Measurements from ENCODE around the gene TNFRSF21.

TNFRSF21 gene

GRCh38 chr6:47307362-47308197 lies 2.1 kb downstream of the TNFRSF21 start:
- no peak overlapping the region for H3K4me3 ChIP-seq (ENCODE audit: low read length)
- TF ChIP-seq EZH2 (optimal IDR thresholded peaks at IDR 0.05; ENCODE audit: low read depth, low read length), result no peak
- no peaks in the 10 kb centered on the region for H3K36me3 ChIP-seq (replicated peaks; ENCODE audit: insufficient read depth, low read length)
- no peak overlapping the region for H3K4me2 ChIP-seq (ENCODE audit: low read depth, low read length)
- H3F3A ChIP-seq (ENCODE audit: insufficient read depth, low read length), result no peaks in the 10 kb centered on the region
- DNase-seq, result no peak
- no peaks in the 10 kb centered on the region for H3K79me2 ChIP-seq (ENCODE audit: low read length)
- no peak overlapping the region for H2AFZ ChIP-seq (ENCODE audit: low read length)
- H3K9me2 ChIP-seq (replicated peaks; ENCODE audit: insufficient read depth, low read length), result no peaks in the 10 kb centered on the region
- H3K27ac ChIP-seq (ENCODE audit: low read length), result no peak overlapping the region
- no peak overlapping the region for H3K9ac ChIP-seq (ENCODE audit: low read length)
- no peaks in the 10 kb centered on the region for H4K20me1 ChIP-seq (ENCODE audit: insufficient read depth, low read length)
- H3K4me1 ChIP-seq (ENCODE audit: low read length), result no peaks in the 10 kb centered on the region
- H3K27me3 ChIP-seq (replicated peaks; ENCODE audit: insufficient read depth, low read length), result no peaks in the 10 kb centered on the region
- no peaks in the 10 kb centered on the region for H3K9me3 ChIP-seq (replicated peaks; ENCODE audit: insufficient read depth, low read length)

- Histone ChIP-seq H3K36me3 (replicated peaks; ENCODE audit: insufficient read depth, low read length) (no peaks in the 10 kb centered on the region), H3K27me3 (replicated peaks; ENCODE audit: insufficient read depth, low read length) (no peaks in the 10 kb centered on the region), H3K9me2 (replicated peaks; ENCODE audit: insufficient read depth, low read length) (no peaks in the 10 kb centered on the region), H3K9ac (ENCODE audit: low read length) (no peak overlapping the region), H3K4me2 (ENCODE audit: low read depth, low read length) (no peak overlapping the region), H3K9me3 (replicated peaks; ENCODE audit: insufficient read depth, low read length) (no peaks in the 10 kb centered on the region), H2AFZ (ENCODE audit: low read length) (no peak overlapping the region), H3K4me1 (ENCODE audit: low read length) (no peaks in the 10 kb centered on the region), H3F3A (ENCODE audit: insufficient read depth, low read length) (no peaks in the 10 kb centered on the region), H3K4me3 (ENCODE audit: low read length) (no peak overlapping the region), H3K79me2 (ENCODE audit: low read length) (no peaks in the 10 kb centered on the region), H3K27ac (ENCODE audit: low read length) (no peak overlapping the region), H4K20me1 (ENCODE audit: insufficient read depth, low read length) (no peaks in the 10 kb centered on the region)
- TF ChIP-seq, protein P1, sequence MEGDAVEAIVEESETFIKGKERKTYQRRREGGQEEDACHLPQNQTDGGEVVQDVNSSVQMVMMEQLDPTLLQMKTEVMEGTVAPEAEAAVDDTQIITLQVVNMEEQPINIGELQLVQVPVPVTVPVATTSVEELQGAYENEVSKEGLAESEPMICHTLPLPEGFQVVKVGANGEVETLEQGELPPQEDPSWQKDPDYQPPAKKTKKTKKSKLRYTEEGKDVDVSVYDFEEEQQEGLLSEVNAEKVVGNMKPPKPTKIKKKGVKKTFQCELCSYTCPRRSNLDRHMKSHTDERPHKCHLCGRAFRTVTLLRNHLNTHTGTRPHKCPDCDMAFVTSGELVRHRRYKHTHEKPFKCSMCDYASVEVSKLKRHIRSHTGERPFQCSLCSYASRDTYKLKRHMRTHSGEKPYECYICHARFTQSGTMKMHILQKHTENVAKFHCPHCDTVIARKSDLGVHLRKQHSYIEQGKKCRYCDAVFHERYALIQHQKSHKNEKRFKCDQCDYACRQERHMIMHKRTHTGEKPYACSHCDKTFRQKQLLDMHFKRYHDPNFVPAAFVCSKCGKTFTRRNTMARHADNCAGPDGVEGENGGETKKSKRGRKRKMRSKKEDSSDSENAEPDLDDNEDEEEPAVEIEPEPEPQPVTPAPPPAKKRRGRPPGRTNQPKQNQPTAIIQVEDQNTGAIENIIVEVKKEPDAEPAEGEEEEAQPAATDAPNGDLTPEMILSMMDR (IDR thresholded peaks at IDR 0.05; ENCODE audit: low read length), result no peak
- TF ChIP-seq EZH2phosphoT487 (IDR thresholded peaks at IDR 0.05; ENCODE audit: low read length) (no peak), EZH2 (optimal IDR thresholded peaks at IDR 0.05; ENCODE audit: low read depth, low read length) (no peak)
- DNase-seq, result no peak
These were observed 2.8 kb downstream of the TNFRSF21 start for GRCh38 chr6:47306887-47307286.

- DNase-seq, result no peak
- Histone ChIP-seq H3K4me2 (ENCODE audit: low read depth, low read length) (no peak overlapping the region), H3K27me3 (replicated peaks; ENCODE audit: insufficient read depth, low read length) (no peaks in the 10 kb centered on the region), H3K36me3 (replicated peaks; ENCODE audit: insufficient read depth, low read length) (no peaks in the 10 kb centered on the region), H4K20me1 (ENCODE audit: insufficient read depth, low read length) (no peaks in the 10 kb centered on the region), H3K27ac (ENCODE audit: low read length) (no peak overlapping the region), H3K9me2 (replicated peaks; ENCODE audit: insufficient read depth, low read length) (no peaks in the 10 kb centered on the region), H3K4me3 (ENCODE audit: low read length) (no peak overlapping the region), H3F3A (ENCODE audit: insufficient read depth, low read length) (no peaks in the 10 kb centered on the region), H3K4me1 (ENCODE audit: low read length) (no peaks in the 10 kb centered on the region), H3K9ac (ENCODE audit: low read length) (no peak overlapping the region), H3K9me3 (replicated peaks; ENCODE audit: insufficient read depth, low read length) (no peaks in the 10 kb centered on the region), H2AFZ (ENCODE audit: low read length) (no peak overlapping the region), H3K79me2 (ENCODE audit: low read length) (no peaks in the 10 kb centered on the region)
- TF ChIP-seq, protein P1 (IDR thresholded peaks at IDR 0.05; ENCODE audit: low read length), result no peak
- TF ChIP-seq EZH2phosphoT487 (IDR thresholded peaks at IDR 0.05; ENCODE audit: low read length), result no peak
- TF ChIP-seq EZH2 (optimal IDR thresholded peaks at IDR 0.05; ENCODE audit: low read depth, low read length), result no peak
These were observed 5.8 kb downstream of the TNFRSF21 start for GRCh38 chr6:47303861-47304260.

GRCh38 chr6:47303342-47303741 lies 6.4 kb downstream of the TNFRSF21 start:
- DNase-seq, result no peak
- Histone ChIP-seq H3K27ac (ENCODE audit: low read length) (no peak overlapping the region), H3K9me2 (replicated peaks; ENCODE audit: insufficient read depth, low read length) (no peaks in the 10 kb centered on the region), H3K4me3 (ENCODE audit: low read length) (no peak overlapping the region), H3F3A (ENCODE audit: insufficient read depth, low read length) (no peaks in the 10 kb centered on the region), H3K4me2 (ENCODE audit: low read depth, low read length) (no peak overlapping the region), H3K9ac (ENCODE audit: low read length) (no peak overlapping the region), H2AFZ (ENCODE audit: low read length) (no peak overlapping the region), H3K4me1 (ENCODE audit: low read length) (no peaks in the 10 kb centered on the region), H3K27me3 (replicated peaks; ENCODE audit: insufficient read depth, low read length) (no peaks in the 10 kb centered on the region), H4K20me1 (ENCODE audit: insufficient read depth, low read length) (no peaks in the 10 kb centered on the region), H3K79me2 (ENCODE audit: low read length) (no peaks in the 10 kb centered on the region), H3K9me3 (replicated peaks; ENCODE audit: insufficient read depth, low read length) (no peaks in the 10 kb centered on the region), H3K36me3 (replicated peaks; ENCODE audit: insufficient read depth, low read length) (no peaks in the 10 kb centered on the region)
- TF ChIP-seq EZH2phosphoT487 (IDR thresholded peaks at IDR 0.05; ENCODE audit: low read length), result no peak
- TF ChIP-seq, protein P1 (IDR thresholded peaks at IDR 0.05; ENCODE audit: low read length), result no peak
- TF ChIP-seq EZH2 (optimal IDR thresholded peaks at IDR 0.05; ENCODE audit: low read depth, low read length), result no peak
